C4-2B (cell line): ENCODE results near the gene CD6.

Source experiments
- ZFX ChIP-seq: fragments of 450-650 bp; IDR thresholded peaks from 2 replicates; pipeline ENCODE4 v1.6.1; 2017
- TF ChIP-seq, protein P1 (sequence below): fragments of 450-650 bp; conservative IDR thresholded peaks from 2 replicates; pipeline ENCODE4 v1.5.1; 2017; ENCODE audit warnings: mild to moderate bottlenecking

DNA sequence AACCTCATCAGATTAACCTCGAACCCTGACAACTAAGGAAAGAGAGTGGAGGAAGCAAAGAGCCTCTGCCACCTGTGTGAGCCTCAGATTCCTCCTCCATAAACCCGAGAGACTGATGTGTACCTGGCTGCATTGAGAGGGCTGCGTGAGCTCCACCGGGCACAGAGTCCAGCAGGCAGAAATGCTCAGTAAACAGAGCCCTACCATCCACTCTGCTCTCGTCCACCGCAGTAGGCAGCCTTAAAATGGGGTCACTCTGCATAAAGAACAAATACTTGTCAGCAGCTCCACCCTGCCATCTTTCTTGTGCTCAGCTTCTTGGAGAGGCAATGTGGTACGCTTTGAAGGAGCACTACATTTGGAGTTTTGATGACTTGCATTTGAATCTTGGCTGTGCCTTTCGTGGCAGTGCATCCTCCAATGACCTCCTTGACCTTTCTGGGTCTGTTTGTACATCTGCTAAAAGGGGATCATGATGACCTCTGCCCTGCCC, 87.8 kb downstream of the CD6 start:
- TF ChIP-seq, protein P1, sequence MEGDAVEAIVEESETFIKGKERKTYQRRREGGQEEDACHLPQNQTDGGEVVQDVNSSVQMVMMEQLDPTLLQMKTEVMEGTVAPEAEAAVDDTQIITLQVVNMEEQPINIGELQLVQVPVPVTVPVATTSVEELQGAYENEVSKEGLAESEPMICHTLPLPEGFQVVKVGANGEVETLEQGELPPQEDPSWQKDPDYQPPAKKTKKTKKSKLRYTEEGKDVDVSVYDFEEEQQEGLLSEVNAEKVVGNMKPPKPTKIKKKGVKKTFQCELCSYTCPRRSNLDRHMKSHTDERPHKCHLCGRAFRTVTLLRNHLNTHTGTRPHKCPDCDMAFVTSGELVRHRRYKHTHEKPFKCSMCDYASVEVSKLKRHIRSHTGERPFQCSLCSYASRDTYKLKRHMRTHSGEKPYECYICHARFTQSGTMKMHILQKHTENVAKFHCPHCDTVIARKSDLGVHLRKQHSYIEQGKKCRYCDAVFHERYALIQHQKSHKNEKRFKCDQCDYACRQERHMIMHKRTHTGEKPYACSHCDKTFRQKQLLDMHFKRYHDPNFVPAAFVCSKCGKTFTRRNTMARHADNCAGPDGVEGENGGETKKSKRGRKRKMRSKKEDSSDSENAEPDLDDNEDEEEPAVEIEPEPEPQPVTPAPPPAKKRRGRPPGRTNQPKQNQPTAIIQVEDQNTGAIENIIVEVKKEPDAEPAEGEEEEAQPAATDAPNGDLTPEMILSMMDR, result no peak
- no peak for TF ChIP-seq ZFX
